HFFc6 (cell line): Measurements from ENCODE around the gene PXN. TPM values are rescaled to one million over a fixed set of nuclear protein-coding genes. Genes with fewer than 3 reads are reported as not detected.
A peak's percentile ranks its signal among the peaks of the same experiment; 100 is the strongest.

Experiments
- DNase-seq: peaks from one replicate; pipeline ENCODE4 v3.0.0-alpha.2; 2018
- H3K27ac Mint-ChIP-seq: 2 replicates; pipeline ENCODE4 v1.8.0; 2020; ENCODE audit warnings: mild to moderate bottlenecking, mixed read lengths
- H3K27me3 Mint-ChIP-seq: 2 replicates; pipeline ENCODE4 v1.8.0; 2021; ENCODE audit warnings: mild to moderate bottlenecking, moderate library complexity, mixed read lengths; ENCODE audit not compliant: insufficient read depth
- H3K36me3 Mint-ChIP-seq: 2 replicates; pipeline ENCODE4 v1.8.0; 2021; ENCODE audit warnings: low read depth, mixed read lengths
- H3K4me1 Mint-ChIP-seq: 2 replicates; pipeline ENCODE4 v1.8.0; 2020; ENCODE audit warnings: low read depth, mixed read lengths
- H3K4me3 Mint-ChIP-seq: 2 replicates; pipeline ENCODE4 v1.8.0; 2020; ENCODE audit warnings: mild to moderate bottlenecking, moderate library complexity, mixed read lengths
- H3K9me3 Mint-ChIP-seq: 2 replicates; pipeline ENCODE4 v1.8.0; 2020; ENCODE audit warnings: mild to moderate bottlenecking, mixed read lengths
- total RNA-seq, 6 experiments: library from RNA; stranded (reverse); fragmentation: NEBNext Ultra II Directional; extraction: Animal tissue kit (Norgen Biotek cat#: 25700); gene quantifications; 2 replicates in 1 of 6; 3 replicates in 5 of 6; pipeline ENCODE4 v1.2.3, GENCODE V29; 2021
- TF ChIP-seq, protein P1 (sequence below): fragments of 200-600 bp; sonication (generic); IDR thresholded peaks from 2 replicates; pipeline ENCODE4 v1.5.0; 2021; ENCODE audit warnings: antibody characterized with exemption, mild to moderate bottlenecking

Gene PXN
- total RNA-seq, 6 experiments from 2014 or later, result 219 to 290 (median 253) TPM

- Mint-ChIP-seq H3K36me3 (peaks cover 12% of the 10 kb centered on the region), H3K27me3 (peaks cover 7% of the 10 kb centered on the region), H3K4me3 (no peak overlapping the region), H3K4me1 (peaks cover 82% of the 10 kb centered on the region), H3K9me3 (no peaks in the 10 kb centered on the region), H3K27ac (peak overlapping the region; percentile 97)
- no peak for DNase-seq
- TF ChIP-seq, protein P1, sequence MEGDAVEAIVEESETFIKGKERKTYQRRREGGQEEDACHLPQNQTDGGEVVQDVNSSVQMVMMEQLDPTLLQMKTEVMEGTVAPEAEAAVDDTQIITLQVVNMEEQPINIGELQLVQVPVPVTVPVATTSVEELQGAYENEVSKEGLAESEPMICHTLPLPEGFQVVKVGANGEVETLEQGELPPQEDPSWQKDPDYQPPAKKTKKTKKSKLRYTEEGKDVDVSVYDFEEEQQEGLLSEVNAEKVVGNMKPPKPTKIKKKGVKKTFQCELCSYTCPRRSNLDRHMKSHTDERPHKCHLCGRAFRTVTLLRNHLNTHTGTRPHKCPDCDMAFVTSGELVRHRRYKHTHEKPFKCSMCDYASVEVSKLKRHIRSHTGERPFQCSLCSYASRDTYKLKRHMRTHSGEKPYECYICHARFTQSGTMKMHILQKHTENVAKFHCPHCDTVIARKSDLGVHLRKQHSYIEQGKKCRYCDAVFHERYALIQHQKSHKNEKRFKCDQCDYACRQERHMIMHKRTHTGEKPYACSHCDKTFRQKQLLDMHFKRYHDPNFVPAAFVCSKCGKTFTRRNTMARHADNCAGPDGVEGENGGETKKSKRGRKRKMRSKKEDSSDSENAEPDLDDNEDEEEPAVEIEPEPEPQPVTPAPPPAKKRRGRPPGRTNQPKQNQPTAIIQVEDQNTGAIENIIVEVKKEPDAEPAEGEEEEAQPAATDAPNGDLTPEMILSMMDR, result no peak
These were observed 38.1 kb downstream of the PXN start for GRCh38 chr12:120227233-120228040.

GRCh38 chr12:120225852-120226640 is 39.5 kb downstream of the PXN start:
- TF ChIP-seq, protein P1, result peak; percentile 55; the same call in 1 of the 2 replicates
- no peaks in the 10 kb centered on the region for H3K9me3 Mint-ChIP-seq
- DNase-seq, result no peak
- peaks cover 68% of the 10 kb centered on the region for H3K4me1 Mint-ChIP-seq
- H3K27me3 Mint-ChIP-seq, result peaks cover 5% of the 10 kb centered on the region
- peak overlapping the region; percentile 25; the same call in 1 of the 2 replicates for H3K4me3 Mint-ChIP-seq
- peak overlapping the region; percentile 97 for H3K27ac Mint-ChIP-seq
- peaks cover 11% of the 10 kb centered on the region for H3K36me3 Mint-ChIP-seq

GRCh38 chr12:120225200-120225558 is 40.4 kb downstream of the PXN start:
- DNase-seq, result no peak
- H3K4me3 Mint-ChIP-seq, result peak overlapping the region; percentile 25; the same call in 1 of the 2 replicates
- H3K36me3 Mint-ChIP-seq, result peaks cover 11% of the 10 kb centered on the region
- no peaks in the 10 kb centered on the region for H3K9me3 Mint-ChIP-seq
- TF ChIP-seq, protein P1, result no peak
- peaks cover 3% of the 10 kb centered on the region for H3K27me3 Mint-ChIP-seq
- H3K27ac Mint-ChIP-seq, result peak overlapping the region; percentile 97
- H3K4me1 Mint-ChIP-seq, result peaks cover 60% of the 10 kb centered on the region

DNA sequence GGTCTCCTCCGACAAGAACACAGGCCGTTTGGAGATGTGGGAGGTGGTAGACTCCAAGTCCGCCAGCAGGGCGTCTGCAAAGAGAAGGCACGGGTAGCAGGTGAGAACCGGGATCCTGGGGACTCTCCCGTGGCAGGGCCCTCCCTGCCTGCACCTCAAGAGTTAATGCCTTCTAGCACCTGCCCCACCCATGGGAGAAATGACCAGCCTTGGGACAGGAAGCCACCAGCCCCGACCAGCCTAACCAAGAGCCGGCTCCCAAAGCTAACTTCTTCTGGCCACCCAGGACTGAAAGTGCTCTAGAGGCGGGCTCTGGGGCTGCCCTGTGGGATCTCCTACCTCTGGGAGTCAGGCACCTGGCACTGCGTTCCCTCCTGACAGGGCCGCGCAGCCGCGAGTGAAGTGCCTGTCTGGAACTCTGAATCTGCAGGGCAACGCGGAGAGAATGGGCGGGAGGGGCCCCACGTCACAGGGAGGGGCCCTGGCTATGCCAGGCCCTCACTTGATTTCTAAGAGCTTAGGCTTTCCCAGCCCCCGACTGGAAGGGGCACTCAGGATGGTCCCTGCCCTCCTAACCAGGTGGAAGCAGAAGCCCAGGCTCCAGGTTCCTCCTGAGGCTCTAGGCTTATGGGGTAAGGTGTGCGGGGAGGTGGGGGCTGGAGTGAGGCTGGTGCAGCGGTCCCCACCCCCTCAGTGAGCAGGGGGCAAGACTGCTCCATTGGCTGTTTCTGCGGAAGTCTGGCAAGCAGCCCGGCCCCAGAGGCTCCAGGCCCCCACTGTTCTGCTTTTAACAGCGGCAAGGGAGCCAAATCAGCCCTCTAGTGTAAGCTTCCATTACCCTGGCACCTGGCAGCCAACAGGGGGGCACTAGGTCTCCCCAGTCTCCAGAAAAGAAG is 41.0 kb downstream of the PXN start:
- H3K4me3 Mint-ChIP-seq, result no peak overlapping the region
- peaks cover 53% of the 10 kb centered on the region for H3K4me1 Mint-ChIP-seq
- H3K27me3 Mint-ChIP-seq, result peaks cover 3% of the 10 kb centered on the region
- peaks cover 11% of the 10 kb centered on the region for H3K36me3 Mint-ChIP-seq
- DNase-seq, result no peak
- TF ChIP-seq, protein P1, result no peak
- peak overlapping the region; percentile 97 for H3K27ac Mint-ChIP-seq
- no peaks in the 10 kb centered on the region for H3K9me3 Mint-ChIP-seq
